NCI-H187 treated with DMSO at 0.1 percent for 48 hours (cell line): ENCODE measurements around the gene GNAS-AS1.

Experiments used
- DNase-seq: peaks from one replicate; lab custom pipeline; 2025; lab: John Stamatoyannopoulos, UW

Gene GNAS-AS1

DNA sequence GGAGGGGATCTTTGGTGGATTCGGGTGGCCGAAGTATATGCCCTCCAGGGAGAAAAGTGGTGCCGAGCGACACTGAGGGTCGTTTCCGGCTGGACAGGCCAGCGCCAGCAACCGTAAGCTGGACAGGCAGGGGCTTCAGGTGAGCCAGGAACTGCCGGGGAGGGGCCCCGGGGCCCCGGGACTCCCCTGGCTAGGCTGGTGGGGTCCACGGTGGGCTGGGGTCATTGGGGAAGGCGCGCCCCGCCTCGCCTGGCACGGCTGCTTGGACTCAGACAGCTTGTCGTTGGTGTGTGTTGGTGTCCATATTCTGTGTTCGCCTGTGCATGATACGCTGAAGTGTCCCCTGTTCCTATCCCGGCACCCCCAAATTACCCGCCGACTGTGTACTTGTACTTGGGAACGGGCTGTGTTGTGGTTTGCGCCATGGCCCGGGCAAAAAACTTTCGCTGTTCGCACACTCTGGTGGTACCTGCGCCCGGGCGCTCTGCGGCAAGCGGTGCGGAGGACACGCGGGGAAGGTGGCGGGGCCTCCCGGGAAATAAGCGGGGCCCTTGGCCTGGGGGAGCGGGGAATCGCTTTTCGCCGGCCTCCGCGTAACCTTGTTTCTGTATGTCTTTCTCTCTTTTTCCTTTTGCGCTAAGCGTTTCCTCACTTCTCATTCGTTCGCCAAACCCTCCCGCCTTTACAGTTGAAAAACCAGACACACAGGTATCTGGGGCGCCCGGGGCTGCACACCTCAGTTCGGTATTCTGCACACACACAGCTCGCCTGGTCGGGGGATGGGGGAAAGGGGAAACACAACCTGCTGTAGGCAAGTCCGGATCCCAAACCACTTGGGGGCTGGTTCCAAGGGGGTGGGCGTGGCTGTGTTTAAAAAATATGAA lies 5.0 kb upstream of the GNAS-AS1 start:
- no peak for DNase-seq

DNA sequence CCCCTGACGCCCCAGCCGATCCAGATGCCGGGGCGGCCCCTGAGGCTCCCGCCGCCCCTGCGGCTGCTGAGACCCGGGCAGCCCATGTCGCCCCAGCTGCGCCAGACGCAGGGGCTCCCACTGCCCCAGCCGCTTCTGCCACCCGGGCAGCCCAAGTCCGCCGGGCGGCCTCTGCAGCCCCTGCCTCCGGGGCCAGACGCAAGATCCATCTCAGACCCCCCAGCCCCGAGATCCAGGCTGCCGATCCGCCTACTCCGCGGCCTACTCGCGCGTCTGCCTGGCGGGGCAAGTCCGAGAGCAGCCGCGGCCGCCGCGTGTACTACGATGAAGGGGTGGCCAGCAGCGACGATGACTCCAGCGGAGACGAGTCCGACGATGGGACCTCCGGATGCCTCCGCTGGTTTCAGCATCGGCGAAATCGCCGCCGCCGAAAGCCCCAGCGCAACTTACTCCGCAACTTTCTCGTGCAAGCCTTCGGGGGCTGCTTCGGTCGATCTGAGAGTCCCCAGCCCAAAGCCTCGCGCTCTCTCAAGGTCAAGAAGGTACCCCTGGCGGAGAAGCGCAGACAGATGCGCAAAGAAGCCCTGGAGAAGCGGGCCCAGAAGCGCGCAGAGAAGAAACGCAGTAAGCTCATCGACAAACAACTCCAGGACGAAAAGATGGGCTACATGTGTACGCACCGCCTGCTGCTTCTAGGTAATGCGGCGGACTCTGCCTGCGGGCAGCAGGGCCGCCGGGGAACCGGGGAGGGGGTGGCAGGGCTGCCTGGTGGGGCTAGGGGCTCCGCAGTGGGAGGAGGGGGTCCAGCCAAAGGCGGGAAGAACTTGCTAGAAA lies 4.2 kb upstream of the GNAS-AS1 start:
- DNase-seq = no peak

DNA sequence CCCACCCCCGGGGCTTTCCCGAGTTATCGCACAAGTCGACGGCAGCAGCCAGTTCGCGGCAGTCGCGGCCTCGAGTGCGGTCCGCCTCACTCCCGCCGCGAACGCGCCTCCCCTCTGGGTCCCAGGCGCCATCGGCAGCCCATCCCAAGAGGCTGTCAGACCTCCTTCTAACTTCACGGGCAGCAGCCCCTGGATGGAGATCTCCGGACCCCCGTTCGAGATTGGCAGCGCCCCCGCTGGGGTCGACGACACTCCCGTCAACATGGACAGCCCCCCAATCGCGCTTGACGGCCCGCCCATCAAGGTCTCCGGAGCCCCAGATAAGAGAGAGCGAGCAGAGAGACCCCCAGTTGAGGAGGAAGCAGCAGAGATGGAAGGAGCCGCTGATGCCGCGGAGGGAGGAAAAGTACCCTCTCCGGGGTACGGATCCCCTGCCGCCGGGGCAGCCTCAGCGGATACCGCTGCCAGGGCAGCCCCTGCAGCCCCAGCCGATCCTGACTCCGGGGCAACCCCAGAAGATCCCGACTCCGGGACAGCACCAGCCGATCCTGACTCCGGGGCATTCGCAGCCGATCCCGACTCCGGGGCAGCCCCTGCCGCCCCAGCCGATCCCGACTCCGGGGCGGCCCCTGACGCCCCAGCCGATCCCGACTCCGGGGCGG lies 3.4 kb upstream of the GNAS-AS1 start:
- no peak for DNase-seq

DNA sequence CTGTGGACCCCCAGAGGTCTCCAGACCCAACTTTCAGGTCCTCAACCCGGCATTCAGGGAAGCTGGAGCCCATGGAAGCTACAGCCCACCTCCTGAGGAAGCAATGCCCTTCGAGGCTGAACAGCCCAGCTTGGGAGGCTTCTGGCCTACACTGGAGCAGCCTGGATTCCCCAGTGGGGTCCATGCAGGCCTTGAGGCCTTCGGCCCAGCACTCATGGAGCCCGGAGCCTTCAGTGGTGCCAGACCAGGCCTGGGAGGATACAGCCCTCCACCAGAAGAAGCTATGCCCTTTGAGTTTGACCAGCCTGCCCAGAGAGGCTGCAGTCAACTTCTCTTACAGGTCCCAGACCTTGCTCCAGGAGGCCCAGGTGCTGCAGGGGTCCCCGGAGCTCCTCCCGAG lies 2.8 kb upstream of the GNAS-AS1 start:
- no peak for DNase-seq

DNA sequence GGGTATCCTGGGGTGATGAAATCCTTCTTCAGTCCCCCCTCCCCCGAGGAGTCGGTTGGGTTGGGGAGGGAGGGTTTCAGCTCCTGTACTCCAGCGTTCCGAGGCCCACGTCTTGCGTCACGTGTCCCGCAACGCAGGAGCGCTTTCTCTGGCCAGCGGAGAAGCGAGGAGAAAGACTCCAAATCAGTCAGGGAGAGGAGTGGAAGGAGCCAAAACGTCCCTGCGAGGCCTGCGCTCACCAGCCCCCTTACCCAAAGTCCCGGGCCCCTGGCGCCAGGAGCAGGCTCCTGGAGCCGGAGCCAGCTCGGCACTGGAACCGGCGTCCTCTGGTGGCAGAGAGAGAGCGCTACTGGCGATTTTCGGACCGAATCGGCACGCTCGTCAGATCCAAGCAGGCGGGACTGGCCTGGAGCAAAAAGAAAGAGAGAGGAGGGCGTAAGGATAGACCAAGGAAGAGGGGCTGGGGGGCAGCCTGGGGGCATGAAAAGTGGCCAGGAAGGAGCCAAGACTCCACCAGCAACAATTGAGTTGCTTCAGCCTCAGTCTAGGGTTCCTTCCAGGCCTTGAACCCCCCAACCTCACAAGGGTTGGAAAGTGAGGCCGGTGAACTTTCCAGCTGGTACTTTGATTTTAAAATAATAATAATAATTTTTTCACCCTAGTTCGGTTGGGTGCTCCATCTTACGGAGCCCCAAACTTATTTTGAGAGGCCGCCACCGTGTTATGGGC lies 2.0 kb upstream of the GNAS-AS1 start, which contains the start of gene GNAS:
Gene GNAS, plus strand, starts transcription at position 174 of the 729 bp plus-strand sequence.
- no peak for DNase-seq

DNA sequence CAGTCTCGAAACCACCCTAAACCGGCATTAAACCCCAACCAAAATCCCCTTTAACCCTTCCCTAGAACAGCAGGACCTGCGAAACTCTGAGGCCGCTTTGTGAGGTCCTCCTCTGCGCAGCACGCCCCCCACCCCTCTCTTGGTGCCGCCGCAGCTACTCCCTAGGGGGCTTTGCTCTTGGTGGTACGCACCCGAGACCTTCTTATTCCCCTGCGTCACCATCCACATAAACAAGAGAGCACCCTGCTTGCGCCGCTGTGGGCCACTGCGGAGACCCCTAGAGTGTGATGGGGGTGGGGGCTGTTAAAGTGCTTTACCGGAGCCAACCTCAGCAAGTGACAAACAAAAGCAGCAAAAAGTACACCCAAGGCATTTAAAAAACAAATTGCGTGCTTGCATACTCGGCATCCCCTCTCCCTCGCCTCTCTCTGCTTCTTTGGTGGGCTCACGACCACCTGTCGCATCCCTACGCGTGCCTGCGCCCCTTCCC lies 1.3 kb upstream of the GNAS-AS1 start:
- no peak for DNase-seq

DNA sequence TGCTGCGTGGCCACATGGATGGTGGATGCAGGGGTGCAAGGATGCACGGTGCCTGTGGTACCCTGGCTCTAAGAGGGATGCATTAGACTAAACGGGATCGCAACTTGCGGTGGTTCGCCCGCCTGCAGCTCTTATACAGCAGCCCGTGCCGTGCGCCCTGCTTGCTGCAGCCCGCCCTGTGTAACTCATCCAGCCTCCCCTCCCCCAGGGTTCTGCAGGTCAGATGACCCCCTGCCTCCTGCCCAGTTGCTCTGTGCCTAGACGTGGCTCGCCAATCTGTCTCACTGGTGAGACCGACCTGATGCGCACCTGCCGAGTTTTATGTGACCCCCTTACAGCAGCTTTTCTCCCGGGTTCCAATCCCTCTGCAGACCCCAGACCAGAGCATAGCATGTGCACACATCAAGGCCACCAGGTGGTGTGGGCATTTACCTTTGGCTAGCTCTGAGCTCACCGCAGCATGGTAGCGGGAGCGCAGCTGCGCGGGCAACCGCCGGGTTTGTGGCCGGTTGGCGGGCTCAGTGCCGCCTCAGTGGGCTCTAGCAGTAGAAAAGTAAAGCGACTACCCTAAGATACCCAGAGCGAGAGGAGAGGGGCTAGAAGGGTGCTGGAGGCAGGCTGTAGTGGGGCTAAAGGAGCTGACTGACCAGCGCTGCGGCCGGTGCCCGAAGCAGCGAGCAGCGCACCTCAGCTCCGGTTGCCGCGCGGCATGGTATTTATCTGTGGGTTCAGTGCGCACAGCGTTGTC lies 693 bp upstream of the GNAS-AS1 start:
- no peak for DNase-seq

DNA sequence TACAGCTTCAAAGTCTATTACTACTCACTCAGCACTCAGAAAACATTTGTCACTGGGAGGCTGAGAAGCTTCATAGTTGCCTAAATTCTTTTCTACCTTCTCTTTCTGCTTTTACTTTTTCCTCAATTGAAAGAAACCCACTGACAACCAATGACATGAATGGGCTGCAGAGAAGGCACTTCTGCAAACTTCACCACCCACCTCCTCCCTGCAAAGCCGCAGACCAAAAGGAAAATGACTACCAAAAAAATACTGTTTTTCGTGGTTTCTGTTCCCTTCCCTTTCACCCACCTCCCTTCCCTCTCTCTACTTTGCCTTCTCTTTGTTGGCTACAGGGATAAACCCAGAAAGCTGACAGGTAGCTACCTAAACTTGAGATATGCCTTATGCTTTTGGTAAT lies 3.2 kb downstream of the GNAS-AS1 start:
- DNase-seq = no peak

DNA sequence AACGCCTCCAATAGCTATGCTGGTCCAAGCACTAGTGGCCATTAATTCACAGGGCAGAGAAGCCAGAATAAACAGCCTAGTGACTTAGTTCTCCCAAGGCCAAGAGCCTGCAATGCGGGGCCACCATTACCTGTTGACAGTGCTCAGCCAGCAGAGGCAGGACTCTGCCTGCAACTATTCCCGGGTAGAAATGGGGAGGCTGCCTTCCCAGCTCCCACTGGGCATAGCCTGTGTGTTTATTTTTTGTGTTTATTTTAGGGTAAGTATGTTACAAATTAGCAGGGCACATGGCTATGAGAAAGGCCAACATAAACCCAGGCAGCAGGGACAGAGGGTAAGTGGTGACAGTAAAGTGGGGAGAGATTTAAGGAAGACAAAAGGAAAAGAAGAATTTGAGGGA lies 5.0 kb downstream of the GNAS-AS1 start:
- no peak for DNase-seq

DNA sequence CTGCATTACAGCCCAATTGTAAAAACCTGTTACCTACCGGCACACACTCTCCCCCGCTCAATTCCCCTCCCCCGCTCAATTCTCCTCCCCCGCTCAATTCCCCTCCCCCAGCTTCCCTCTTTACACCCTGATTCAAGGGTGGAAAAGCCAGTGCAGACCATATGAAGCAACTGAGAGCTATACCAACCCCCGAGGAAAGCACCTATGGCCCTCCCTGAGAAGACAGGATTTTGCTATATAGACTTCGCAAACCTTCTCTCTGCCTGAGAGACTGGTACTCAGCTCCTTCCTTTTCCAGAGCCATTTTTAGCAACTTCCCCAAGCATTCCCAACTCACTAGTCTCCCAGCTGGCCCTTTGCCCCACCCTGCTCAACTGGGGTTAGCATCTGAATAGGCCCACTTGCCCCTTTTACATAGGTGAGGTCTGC lies 7.6 kb downstream of the GNAS-AS1 start:
- no peak for DNase-seq

DNA sequence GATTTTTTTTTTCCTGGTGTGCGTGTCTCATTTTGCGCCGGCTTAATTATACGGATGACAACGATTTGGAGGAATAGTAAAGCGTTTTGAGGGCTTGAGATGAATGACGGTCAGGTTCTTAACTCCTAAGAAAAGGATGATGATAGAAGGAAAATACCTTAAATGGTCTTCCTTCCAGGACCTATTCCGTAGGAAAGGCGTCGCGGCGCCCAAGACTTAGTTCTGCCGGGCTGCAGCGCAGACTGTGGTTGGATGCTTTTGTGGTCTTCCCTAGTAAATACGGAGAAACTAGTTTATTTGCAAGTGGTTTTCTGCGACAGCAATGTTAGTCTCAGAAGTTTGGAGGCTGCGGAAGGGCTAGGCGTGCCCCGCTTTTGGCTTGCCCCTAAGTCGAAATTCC lies 8.4 kb downstream of the GNAS-AS1 start:
- no peak for DNase-seq

DNA sequence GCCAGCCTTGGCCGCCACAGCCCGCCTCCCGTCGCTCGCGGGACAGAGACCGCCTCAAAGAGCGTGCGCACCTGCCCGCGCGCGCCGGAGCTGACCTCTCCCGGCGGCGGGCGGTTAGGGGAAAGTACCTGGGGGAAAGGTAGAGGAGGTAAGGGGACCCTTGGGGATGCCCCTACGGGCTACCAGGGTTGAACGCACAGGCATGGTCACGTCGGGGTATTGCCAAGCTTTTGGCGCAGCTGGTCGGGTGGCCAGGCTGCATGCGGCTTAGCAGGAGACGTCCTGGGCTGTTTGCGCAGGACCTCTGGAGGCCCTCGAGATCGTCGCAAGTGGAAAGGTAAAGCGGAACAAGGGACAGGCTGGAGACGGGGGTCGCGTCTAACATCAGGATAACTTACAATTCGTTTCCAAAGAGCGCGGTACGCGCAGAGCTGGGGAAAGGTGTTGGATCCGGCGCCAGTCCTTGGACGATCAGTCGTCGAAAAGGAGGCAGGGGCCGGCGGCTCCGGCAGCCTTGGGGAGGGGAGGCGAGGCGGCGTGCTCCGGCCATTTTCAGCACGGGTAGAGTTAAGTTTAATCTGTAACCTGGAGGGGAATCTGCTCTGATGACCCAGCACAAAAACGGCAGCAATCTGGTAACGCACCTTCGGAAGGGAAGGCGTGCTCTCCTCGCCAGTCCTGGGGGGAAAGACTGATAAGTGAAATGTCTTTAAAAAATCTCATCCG lies 9.0 kb downstream of the GNAS-AS1 start:
- DNase-seq = no peak

DNA sequence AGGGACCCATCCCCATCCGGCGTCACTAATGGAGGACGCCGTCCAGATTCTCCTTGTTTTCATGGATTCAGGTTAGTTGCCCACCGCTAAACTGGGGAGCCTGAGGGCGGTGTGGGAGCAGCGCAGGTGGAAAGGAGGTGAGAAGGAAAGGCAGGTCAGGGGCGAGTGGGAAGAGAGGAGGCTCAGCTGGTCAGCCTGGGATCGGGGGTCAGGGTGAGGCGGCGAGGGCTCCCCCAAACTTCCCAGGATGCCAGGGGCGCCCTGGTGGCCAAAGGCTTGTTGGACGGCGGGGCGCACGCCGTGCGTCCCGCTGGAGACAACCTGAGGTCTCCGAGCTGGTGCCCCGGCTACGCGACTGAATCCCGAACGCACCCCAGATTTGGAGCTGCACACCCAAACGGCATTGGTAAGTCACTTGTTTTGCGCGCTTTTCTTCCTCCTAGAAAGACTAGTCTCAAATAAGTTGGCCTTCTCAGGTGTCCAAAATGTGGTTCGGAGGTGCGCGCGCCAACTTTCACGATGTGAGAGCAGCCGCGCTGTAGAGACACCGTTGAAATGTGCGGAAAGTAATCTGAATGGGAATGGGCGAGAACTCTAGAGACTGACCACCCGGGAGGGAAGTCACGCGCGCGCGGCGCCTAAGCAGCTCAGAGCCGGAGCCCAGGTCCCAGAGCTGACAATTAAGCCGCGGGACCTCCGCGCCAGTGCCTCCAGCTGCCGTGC lies 9.7 kb downstream of the GNAS-AS1 start:
- no peak for DNase-seq

DNA sequence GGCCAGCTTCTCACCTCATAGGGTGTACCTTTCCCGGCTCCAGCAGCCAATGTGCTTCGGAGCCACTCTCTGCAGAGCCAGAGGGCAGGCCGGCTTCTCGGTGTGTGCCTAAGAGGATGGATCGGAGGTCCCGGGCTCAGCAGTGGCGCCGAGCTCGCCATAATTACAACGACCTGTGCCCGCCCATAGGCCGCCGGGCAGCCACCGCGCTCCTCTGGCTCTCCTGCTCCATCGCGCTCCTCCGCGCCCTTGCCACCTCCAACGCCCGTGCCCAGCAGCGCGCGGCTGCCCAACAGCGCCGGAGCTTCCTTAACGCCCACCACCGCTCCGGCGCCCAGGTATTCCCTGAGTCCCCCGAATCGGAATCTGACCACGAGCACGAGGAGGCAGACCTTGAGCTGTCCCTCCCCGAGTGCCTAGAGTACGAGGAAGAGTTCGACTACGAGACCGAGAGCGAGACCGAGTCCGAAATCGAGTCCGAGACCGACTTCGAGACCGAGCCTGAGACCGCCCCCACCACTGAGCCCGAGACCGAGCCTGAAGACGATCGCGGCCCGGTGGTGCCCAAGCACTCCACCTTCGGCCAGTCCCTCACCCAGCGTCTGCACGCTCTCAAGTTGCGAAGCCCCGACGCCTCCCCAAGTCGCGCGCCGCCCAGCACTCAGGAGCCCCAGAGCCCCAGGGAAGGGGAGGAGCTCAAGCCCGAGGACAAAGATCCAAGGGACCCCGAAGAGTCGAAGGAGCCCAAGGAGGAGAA lies 10.5 kb downstream of the GNAS-AS1 start:
- DNase-seq = no peak

DNA sequence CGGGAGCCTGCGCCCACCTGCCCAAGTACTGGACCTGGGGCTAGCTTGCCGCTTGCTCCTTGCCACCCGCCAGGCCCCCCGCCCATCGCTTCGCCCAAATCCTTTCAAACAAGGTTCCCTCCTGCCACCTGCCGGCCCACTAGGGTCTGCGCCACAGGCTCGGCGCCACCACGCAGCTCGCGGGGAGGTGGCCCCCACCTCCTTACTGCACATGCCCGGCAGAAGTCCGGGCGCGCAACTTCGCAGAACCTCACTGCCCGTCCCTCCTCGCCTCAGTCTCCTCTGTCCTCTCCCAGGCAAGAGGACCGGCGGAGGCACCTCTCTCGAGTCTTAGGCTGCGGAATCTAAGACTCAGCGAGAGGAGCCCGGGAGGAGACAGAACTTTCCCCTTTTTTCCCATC lies 11.2 kb downstream of the GNAS-AS1 start:
- no peak for DNase-seq

DNA sequence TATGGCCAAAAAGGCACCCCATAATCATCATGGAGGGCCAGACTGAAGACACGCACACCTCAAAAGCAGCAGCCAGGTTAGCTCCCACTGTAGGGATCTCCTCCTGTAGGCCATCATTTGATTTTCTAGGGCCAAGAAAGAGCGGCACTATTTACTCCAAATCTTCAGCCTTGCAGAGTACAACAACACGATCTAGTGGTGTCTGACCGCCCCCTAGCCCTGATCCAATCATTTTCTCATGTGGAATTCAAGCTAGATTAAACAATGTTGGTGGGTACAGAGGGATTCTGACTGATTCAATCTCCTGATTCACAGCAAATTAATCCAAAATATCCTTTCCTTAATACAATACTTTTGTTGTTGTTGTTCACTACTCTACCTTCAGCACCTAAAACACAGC lies 12.5 kb downstream of the GNAS-AS1 start:
- DNase-seq = no peak

DNA sequence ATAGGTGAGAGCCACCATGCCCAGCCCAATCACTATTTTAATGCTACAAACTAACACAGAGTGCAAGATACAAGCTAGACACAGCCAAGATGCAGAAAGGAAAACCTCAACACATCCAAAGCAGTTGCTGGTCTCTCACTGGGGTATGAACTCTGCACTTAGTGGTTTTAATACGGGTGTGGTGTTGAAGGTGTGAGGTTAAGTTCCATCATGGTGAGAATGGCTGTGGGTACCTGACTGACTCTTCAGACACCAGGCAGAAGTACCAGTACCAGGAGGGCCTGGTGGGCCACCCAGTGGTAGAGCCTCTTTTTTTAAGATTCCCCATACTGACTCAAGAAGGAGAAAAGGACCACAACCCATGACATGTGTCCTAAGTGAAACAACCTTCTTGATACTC lies 13.0 kb downstream of the GNAS-AS1 start:
- DNase-seq = no peak

DNA sequence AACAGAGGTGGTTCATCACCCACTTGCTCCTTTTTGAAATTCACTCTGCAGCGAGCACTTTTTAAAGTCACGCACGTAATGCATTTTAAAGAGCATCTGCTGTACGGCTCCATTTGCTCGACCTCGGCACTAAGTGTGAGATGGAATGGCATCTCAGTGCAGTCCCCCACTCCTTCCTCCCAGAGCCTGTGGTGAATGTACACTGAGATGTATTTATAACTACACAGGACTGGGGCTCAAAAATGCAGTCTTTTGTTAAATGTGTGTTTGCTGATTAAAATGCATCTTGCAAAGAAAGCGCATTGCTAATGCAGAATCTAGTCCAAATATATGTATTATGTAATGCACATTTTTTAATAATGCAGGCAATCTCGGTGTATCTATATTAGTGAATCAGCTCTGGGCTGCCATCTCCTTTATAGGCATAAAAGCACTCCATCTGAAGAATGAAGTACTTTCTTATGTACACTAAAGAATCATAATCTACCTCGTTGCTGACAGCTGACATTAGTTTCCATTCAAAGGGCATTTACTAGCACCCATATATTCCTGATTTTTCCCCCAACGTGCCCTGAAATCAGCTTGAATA lies 14.0 kb downstream of the GNAS-AS1 start:
- no peak for DNase-seq
